Mesenchymal stem cell (in vitro differentiated cells and primary cell): ENCODE results near the gene CYP1A2.

Experiments
- DNase-seq: peaks from one replicate; pipeline ENCODE4 v3.0.0-alpha.2; 2013
- H2AFZ ChIP-seq: one replicate; pipeline ENCODE4 v1.6.1; 2013; ENCODE audit warnings: low read depth, mild to moderate bottlenecking, control low read depth, inconsistent platforms, low read length, moderate library complexity
- H2AK5ac ChIP-seq: 2 replicates; pipeline ENCODE4 v1.6.1; 2013; ENCODE audit warnings: low read length, moderate library complexity, mild to moderate bottlenecking, inconsistent platforms; ENCODE audit not compliant: severe bottlenecking
- H2BK120ac ChIP-seq: one replicate; pipeline ENCODE4 v1.6.1; 2013; ENCODE audit warnings: low read depth, mild to moderate bottlenecking, inconsistent platforms, low read length, moderate library complexity
- H2BK12ac ChIP-seq, 2 experiments: one replicate each; pipeline ENCODE4 v1.6.1; 2013; ENCODE audit warnings: inconsistent platforms in 2 of 2, low read length in 2 of 2, mild to moderate bottlenecking in 2 of 2, moderate library complexity in 2 of 2, control low read depth in 1 of 2
- H2BK15ac ChIP-seq: one replicate; pipeline ENCODE4 v1.6.1; 2013; ENCODE audit warnings: mild to moderate bottlenecking, low read depth, inconsistent platforms; ENCODE audit not compliant: poor library complexity, severe bottlenecking
- H2BK5ac ChIP-seq: 2 replicates; pipeline ENCODE4 v1.6.1; 2013; ENCODE audit warnings: low read depth, mild to moderate bottlenecking, low read length, control low read depth, inconsistent platforms; ENCODE audit not compliant: poor library complexity, severe bottlenecking
- H3K14ac ChIP-seq, 2 experiments: one replicate each; pipeline ENCODE4 v1.6.1; 2013; ENCODE audit warnings: inconsistent platforms in 2 of 2, low read length in 2 of 2, control low read depth in 1 of 2, mild to moderate bottlenecking in 1 of 2, moderate library complexity in 1 of 2
- H3K18ac ChIP-seq, 2 experiments: one replicate each; pipeline ENCODE4 v1.6.1; 2013; ENCODE audit warnings: inconsistent platforms in 2 of 2, low read length in 2 of 2, control low read depth in 1 of 2, low read depth in 1 of 2, mild to moderate bottlenecking in 1 of 2
- H3K23ac ChIP-seq, 2 experiments: one replicate each; pipeline ENCODE4 v1.6.1; 2013; ENCODE audit warnings: inconsistent platforms in 2 of 2, low read length in 2 of 2, mild to moderate bottlenecking in 2 of 2, moderate library complexity in 2 of 2, control low read depth in 1 of 2
- H3K27ac ChIP-seq: 2 replicates; pipeline ENCODE4 v1.5.1; 2013; ENCODE audit warnings: mild to moderate bottlenecking, moderate library complexity, low read length, control low read depth, inconsistent platforms; ENCODE audit not compliant: poor library complexity, severe bottlenecking
- H3K27me3 ChIP-seq, 2 experiments: 2 replicates each; pipeline versions ENCODE4 v1.6.1 to v1.7.0; 2013; ENCODE audit warnings: low read length in 2 of 2, mild to moderate bottlenecking in 2 of 2, moderate library complexity in 2 of 2, control low read depth in 1 of 2, inconsistent platforms in 1 of 2; ENCODE audit not compliant: control insufficient read depth in 1 of 2, insufficient read depth in 1 of 2
- H3K36me3 ChIP-seq, 2 experiments: 2 replicates each; pipeline versions ENCODE4 v1.6.1 to v1.7.0; 2013; ENCODE audit warnings: low read length in 2 of 2, control low read depth in 1 of 2, inconsistent platforms in 1 of 2, low read depth in 1 of 2, mild to moderate bottlenecking in 1 of 2; ENCODE audit not compliant: insufficient read depth in 2 of 2, control insufficient read depth in 1 of 2
- H3K4ac ChIP-seq, 2 experiments: one replicate each; pipeline ENCODE4 v1.6.1; 2013; ENCODE audit warnings: inconsistent platforms in 2 of 2, low read length in 2 of 2, mild to moderate bottlenecking in 2 of 2, moderate library complexity in 2 of 2, control low read depth in 1 of 2, low read depth in 1 of 2
- H3K4me1 ChIP-seq: 2 replicates; pipeline ENCODE4 v1.6.1; 2013; ENCODE audit warnings: low read depth, low read length, control low read depth; ENCODE audit not compliant: control insufficient read depth, insufficient read depth
- H3K4me2 ChIP-seq: 2 replicates; pipeline ENCODE4 v1.6.1; 2013; ENCODE audit warnings: low read length, mild to moderate bottlenecking, inconsistent platforms; ENCODE audit not compliant: poor library complexity, severe bottlenecking
- H3K4me3 ChIP-seq, 2 experiments: 2 replicates each; pipeline versions ENCODE4 v1.5.1 to v1.7.0; 2013; ENCODE audit warnings: low read length in 2 of 2, mild to moderate bottlenecking in 2 of 2, control low read depth in 1 of 2, low read depth in 1 of 2; ENCODE audit not compliant: insufficient read depth in 1 of 2
- H3K79me1 ChIP-seq: replicated peaks from 2 replicates; pipeline ENCODE4 v1.6.1; 2013; ENCODE audit warnings: mild to moderate bottlenecking, control low read depth, low read length, inconsistent platforms; ENCODE audit not compliant: poor library complexity, severe bottlenecking
- H3K9ac ChIP-seq: 2 replicates; pipeline ENCODE4 v1.7.0; 2013; ENCODE audit warnings: mild to moderate bottlenecking, low read length, moderate library complexity
- H3K9me3 ChIP-seq: 2 replicates; pipeline ENCODE4 v1.7.0; 2013; ENCODE audit warnings: mild to moderate bottlenecking, low read length; ENCODE audit not compliant: control insufficient read depth
- H4K8ac ChIP-seq: one replicate; pipeline ENCODE4 v1.6.1; 2013; ENCODE audit warnings: inconsistent platforms, mild to moderate bottlenecking, low read length, moderate library complexity
- H4K91ac ChIP-seq: one replicate; pipeline ENCODE4 v1.6.1; 2013; ENCODE audit warnings: mild to moderate bottlenecking, low read length, inconsistent platforms
- whole genome bisulfite sequencing: methylation state at CpG from one replicate; pipeline ENCODE4 v1.1.7; 2013; ENCODE audit warnings: mixed read lengths; 5-methylcytosine and 5-hydroxymethylcytosine counted together

CYP1A2 gene

DNA sequence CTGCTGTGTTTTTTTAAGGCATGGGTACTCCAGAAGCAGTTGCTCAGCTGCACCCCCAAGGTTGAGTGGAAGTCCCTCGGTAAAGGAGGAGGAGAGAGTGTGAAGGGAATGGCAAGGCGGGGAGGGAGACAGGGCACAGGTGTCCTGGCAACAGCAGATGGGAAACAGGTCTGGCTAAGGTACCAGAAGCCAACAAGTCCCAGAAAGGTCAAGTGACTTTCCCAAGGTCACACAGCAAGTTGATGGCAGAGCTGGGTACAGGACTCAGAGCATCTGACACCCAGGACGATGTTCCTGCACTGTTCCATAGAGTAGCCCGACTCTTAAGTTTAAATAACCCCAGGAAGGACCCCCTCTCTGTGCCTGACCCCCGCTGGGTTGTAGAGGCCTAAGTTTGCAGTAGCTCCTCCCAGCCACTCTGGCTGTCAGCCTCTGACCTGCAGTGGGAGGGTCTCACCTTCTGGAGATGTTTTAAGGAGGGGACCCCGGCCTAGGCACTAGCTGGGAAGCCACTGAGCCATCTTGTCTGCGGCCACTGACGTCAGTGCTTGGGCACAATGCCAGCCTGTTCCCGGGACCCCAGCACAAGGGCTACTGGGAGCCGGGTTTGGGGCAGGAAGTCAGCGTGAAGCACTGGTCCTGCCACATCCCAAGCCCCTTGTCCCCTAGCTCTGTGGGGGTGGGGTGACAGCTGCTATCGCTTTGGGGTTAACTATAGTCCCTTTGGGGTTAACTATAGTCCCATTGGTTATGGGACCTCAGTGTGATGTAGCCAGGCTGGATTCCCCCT is 43.8 kb downstream of the CYP1A2 start:
- Histone ChIP-seq H2BK120ac (no peak overlapping the region), H2BK12ac (no peak overlapping the region), H3K27me3 (no peaks in the 10 kb centered on the region), H3K4me3 (no peak overlapping the region), H2BK5ac (no peak overlapping the region), H3K36me3 (peaks cover 0 to 14% of the 10 kb centered on the region in 2 experiments), H4K91ac (no peak overlapping the region), H3K23ac (no peak overlapping the region), H3K14ac (no peak overlapping the region), H3K9ac (peak overlapping the region; percentile 78), H3K4ac (no peak overlapping the region), H3K4me2 (no peak overlapping the region), H3K18ac (no peak overlapping the region), H3K27ac (no peak overlapping the region), H2BK15ac (no peak overlapping the region), H3K9me3 (no peaks in the 10 kb centered on the region), H2AFZ (no peak overlapping the region), H4K8ac (no peak overlapping the region), H3K4me1 (peaks cover 63% of the 10 kb centered on the region), H2AK5ac (peak overlapping the region; percentile 71), H3K79me1 (peaks cover 23% of the 10 kb centered on the region)
- WGBS, result 94% methylated on average over 11 of the region's 12 CpGs
- DNase-seq, result no peak

DNA sequence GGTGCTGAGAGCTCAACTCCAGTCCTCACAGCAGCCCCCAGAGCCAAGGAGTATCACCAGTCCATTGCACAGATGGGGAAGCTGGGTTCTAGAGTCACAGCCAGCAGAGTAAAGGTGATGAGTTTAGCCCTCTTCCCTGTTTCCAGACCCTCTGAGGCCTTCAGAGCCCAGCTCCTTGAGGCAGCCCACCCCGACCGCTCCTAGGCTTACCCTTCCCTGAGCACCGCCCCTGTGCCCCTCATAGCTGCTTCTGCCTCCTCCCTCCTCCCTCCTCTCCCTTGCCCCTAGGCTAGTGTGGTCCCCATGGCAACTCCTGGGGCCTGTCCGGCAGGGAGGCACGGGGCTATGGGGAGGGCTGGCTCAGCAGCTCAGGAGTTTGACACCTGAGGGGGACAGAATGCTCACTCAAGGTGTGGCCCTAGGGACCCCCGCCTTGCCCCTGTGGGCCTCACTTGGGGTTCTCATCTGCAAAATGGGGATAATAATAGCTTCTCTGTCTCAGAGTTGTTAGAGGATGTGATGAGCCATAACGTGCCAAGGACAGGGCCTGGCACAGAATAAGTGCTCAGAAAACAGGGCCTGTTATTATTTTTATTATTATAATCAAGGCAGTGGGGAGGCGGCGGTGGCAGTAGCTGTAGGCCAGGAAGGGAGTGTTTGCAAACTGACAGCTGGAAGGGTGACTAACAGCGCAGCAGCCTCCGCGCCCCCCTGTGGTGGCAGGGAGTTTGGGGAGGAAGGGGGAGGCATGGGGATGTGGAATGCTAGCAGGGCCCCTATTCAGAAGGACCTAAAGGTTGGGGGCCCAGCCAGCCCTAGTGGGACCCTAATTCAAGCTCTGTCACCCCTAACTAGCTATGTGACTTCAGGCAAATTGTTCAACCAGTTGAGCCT is 44.7 kb downstream of the CYP1A2 start:
- Histone ChIP-seq H3K27me3 (no peaks in the 10 kb centered on the region), H4K8ac (no peak overlapping the region), H3K4me2 (no peak overlapping the region), H3K23ac (peak overlapping the region in 1 of 2 experiments; percentile 20), H3K18ac (no peak overlapping the region), H3K36me3 (peaks cover 3 to 23% of the 10 kb centered on the region in 2 experiments), H3K14ac (peak overlapping the region in 1 of 2 experiments; percentile 81), H2BK5ac (no peak overlapping the region), H3K4ac (peak overlapping the region in 1 of 2 experiments; percentile 6), H3K4me3 (no peak overlapping the region), H3K9ac (peak overlapping the region; percentile 35), H2BK12ac (no peak overlapping the region), H2BK15ac (no peak overlapping the region), H3K27ac (no peak overlapping the region), H2AK5ac (no peak overlapping the region), H4K91ac (no peak overlapping the region), H2AFZ (no peak overlapping the region), H3K79me1 (peaks cover 28% of the 10 kb centered on the region), H3K9me3 (no peaks in the 10 kb centered on the region), H3K4me1 (peaks cover 54% of the 10 kb centered on the region), H2BK120ac (no peak overlapping the region)
- WGBS, result 78% methylated on average over 12 of the region's 12 CpGs
- DNase-seq, result peak; percentile 30

DNA sequence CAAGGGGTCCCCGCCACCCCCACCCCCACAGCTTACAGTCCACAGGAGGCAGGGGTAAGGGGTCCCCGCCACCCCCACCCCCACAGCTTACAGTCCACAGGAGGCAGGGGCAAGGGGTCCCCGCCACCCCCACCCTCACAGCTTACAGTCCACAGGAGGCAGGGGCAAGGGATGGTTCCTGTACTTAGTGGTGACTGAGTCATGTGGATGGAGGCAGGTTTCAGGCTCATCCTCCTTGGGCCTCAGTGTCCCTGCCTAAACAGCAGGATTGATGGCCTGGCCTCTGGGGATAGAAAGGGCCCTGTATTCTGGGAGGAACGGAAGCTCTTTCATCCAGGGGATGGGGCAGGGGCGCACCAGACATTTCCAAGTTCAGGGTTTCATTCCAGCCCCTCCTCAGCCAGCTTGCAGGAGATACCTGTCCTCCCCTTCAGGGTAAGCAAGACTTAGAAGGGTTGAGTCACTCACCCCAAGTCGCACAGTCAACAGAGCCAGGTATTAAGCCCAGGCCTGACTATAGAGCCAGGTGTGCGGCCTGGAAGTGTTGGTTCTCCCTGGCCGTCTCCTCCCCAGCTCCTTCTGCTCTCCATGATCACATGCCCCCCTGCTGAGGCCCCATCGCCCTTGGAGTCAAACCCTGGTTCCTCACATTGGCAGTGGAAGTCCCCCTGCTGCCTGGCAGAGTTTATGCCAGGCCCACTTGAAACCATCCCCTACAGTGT is 45.8 kb downstream of the CYP1A2 start:
- no peak overlapping the region for H2BK5ac ChIP-seq
- no peaks in the 10 kb centered on the region for H3K27me3 ChIP-seq
- H2BK12ac ChIP-seq, result no peak overlapping the region
- H2BK15ac ChIP-seq, result no peak overlapping the region
- peaks cover 33% of the 10 kb centered on the region for H3K79me1 ChIP-seq
- H3K36me3 ChIP-seq, result peaks cover 13 to 29% of the 10 kb centered on the region in 2 experiments
- H3K27ac ChIP-seq, result no peak overlapping the region
- H2BK120ac ChIP-seq, result no peak overlapping the region
- no peak overlapping the region for H3K18ac ChIP-seq
- no peaks in the 10 kb centered on the region for H3K9me3 ChIP-seq
- H4K91ac ChIP-seq, result no peak overlapping the region
- H3K9ac ChIP-seq, result no peak overlapping the region
- H3K4me2 ChIP-seq, result no peak overlapping the region
- H3K4me1 ChIP-seq, result peaks cover 49% of the 10 kb centered on the region
- no peak overlapping the region for H3K4me3 ChIP-seq
- no peak overlapping the region for H4K8ac ChIP-seq
- 95% methylated on average over 6 of the region's 9 CpGs for WGBS
- no peak overlapping the region for H3K23ac ChIP-seq
- DNase-seq, result no peak
- no peak overlapping the region for H3K4ac ChIP-seq
- H2AK5ac ChIP-seq, result no peak overlapping the region
- H2AFZ ChIP-seq, result no peak overlapping the region
- H3K14ac ChIP-seq, result no peak overlapping the region
